ENCODE measurements around the gene GMIP.

DNA sequence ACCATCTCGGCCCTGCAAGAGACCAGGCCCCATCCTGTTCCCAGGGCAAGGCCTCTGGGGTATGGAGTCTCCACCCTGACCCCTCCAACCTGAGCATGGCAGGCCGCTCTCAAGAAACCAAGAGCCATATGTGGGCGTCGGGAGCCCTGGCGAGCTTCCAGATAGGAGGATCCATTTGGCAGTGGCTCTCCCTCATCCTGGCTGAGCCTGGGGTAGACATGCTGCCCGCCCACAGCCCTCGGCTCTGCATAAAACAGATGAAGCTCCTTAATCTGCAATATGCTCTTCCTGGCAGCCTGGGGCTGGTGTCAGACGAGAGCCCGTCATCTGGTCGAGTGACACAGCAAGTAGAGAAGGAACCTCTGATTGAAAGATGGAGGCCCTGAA, 13.9 kb upstream of the GMIP start:
- TF ChIP-seq POLR2A (IDR thresholded peaks at IDR 0.05; ENCODE audit: low read depth, low read length) (no peak), POLR2AphosphoS5 (IDR thresholded peaks at IDR 0.05; ENCODE audit: low read depth, low read length) (no peak), TAF1 (IDR thresholded peaks at IDR 0.05; ENCODE audit: low read depth, low read length) (no peak), PAX5 (IDR thresholded peaks at IDR 0.05; ENCODE audit: insufficient read depth, low read length, severe bottlenecking) (no peak), SPI1 (IDR thresholded peaks at IDR 0.05; ENCODE audit: low read depth, low read length) (no peak), POU2F2 (IDR thresholded peaks at IDR 0.05; ENCODE audit: low read depth, low read length) (no peak)
